Lower leg skin (tissue), 3 donors: ENCODE results near the gene CCSER1.

ENCODE experiments used
- POLR2A ChIP-seq, 2 donors: fragments of 450-650 bp; IDR thresholded peaks; one replicate each; pipeline ENCODE4 v1.6.1; 2016 to 2017; ENCODE audit warnings: antibody characterized with exemption in 2 of 2, mild to moderate bottlenecking in 1 of 2, moderate library complexity in 1 of 2
- TF ChIP-seq, protein P1 (sequence below), 3 donors: fragments of 450-650 bp; IDR thresholded peaks; one replicate each; pipeline ENCODE4 v1.5.1; 2016; ENCODE audit warnings: antibody characterized with exemption in 3 of 3, mild to moderate bottlenecking in 3 of 3, moderate library complexity in 2 of 3

- TF ChIP-seq, protein P1, sequence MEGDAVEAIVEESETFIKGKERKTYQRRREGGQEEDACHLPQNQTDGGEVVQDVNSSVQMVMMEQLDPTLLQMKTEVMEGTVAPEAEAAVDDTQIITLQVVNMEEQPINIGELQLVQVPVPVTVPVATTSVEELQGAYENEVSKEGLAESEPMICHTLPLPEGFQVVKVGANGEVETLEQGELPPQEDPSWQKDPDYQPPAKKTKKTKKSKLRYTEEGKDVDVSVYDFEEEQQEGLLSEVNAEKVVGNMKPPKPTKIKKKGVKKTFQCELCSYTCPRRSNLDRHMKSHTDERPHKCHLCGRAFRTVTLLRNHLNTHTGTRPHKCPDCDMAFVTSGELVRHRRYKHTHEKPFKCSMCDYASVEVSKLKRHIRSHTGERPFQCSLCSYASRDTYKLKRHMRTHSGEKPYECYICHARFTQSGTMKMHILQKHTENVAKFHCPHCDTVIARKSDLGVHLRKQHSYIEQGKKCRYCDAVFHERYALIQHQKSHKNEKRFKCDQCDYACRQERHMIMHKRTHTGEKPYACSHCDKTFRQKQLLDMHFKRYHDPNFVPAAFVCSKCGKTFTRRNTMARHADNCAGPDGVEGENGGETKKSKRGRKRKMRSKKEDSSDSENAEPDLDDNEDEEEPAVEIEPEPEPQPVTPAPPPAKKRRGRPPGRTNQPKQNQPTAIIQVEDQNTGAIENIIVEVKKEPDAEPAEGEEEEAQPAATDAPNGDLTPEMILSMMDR (IDR thresholded peaks at IDR 0.05), result no peak
- TF ChIP-seq POLR2A (IDR thresholded peaks at IDR 0.05), result no peak
Observed at GRCh38 chr4:90118527-90119195, 8.5 kb upstream of the CCSER1 start.
